GM21423 (cell line): ENCODE results near the gene LY9.
"Not testable (repeated sequence)": the region's sequence is repeated elsewhere in the genome, so short reads cannot be mapped to it uniquely, and the experiment has no call there.

Source experiments
- ATAC-seq: cut with Tn5 transposase; IDR thresholded peaks from one replicate; pipeline ENCODE4 v1.9.1; 2021; ENCODE audit warnings: mild to moderate bottlenecking, moderate library complexity; ENCODE audit not compliant: unreplicated experiment

The LY9 gene

DNA sequence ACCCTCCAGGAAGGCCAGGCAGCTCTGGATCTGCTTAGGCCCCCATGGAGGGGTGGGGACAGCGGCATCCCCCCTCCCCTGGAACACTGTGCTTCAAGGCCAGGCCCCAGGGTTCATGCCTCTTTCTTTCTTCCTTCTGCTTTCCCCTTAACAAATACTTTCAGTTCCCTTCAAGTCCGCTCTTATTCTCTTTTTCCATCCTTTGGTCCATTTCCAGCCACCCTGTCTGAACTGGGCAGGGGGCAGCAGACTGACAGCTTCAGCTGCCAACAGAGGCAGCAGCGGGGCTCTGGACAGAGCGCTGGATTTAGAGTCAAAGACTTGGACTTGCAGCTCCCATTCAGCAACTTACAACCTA is 67.8 kb downstream of the LY9 start:
- ATAC-seq: no peak

DNA sequence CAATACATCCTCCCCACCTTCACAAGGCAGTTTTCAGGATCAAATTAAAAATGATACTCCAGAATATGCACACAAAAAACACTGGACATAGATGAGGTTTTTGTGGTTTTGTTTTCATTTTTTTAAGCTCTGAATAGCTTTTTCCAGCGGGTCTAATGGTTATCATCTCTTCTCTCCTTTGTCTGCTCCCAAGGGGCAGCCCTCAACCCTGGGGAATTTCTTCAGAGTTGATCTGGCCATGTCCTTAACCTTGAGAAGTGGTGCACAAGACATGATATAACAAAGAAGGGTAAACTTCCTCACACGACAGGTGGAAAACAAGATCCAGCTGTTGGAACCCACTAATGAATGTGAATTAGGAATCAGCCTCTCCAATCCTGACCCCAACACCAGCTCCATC is 68.2 kb downstream of the LY9 start:
- no peak for ATAC-seq

DNA sequence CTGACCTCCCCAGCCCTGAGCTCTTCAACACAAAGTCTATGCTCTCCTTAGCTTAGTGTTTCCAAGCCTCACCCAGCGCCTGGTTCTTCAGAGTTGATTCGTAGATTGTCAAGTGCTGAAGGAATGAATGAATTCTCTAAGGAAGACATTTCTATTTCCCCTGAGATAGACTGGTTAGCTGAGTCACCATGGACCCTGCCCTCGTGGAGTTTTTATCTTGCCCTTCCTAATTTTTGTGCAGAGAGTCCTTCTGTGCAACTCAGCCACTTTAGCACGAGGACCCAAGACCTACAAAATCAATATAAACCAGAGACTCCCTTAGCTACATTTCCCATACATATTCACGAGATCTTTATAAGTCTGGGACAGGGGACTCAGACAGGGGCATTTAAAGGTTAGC is 69.4 kb downstream of the LY9 start:
- ATAC-seq: no peak

DNA sequence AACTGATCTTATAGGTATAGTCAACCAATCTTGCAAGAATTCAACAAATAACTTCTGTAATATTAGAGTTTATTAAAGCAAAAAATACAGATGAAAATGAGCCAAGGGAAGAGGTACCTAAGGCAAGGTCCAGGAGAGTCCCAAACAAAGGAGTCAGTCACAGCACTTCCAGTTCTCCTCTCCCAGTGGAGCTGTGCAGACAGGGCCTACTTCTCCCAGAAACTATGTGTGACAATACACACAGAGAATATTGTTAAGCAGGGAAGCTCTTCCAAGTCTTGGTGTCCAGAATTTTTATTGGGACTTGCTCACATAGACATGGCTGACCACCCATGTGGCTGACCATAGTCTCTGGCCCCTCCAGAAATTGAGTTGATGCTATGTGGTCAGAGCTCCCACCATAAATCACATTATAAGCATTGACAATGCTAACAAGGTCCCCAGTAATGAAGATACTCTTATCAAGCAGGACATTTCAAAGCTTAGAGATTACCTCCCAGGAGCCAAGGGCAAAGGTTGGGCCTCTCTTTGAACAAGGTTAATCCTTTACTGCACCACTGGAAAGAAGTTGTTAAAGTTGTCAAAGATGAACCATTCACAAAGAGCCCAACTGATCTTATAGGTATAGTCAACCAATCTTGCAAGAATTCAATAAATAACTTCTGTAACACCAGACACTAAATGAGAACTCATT is 70.2 kb downstream of the LY9 start:
- no peak for ATAC-seq

DNA sequence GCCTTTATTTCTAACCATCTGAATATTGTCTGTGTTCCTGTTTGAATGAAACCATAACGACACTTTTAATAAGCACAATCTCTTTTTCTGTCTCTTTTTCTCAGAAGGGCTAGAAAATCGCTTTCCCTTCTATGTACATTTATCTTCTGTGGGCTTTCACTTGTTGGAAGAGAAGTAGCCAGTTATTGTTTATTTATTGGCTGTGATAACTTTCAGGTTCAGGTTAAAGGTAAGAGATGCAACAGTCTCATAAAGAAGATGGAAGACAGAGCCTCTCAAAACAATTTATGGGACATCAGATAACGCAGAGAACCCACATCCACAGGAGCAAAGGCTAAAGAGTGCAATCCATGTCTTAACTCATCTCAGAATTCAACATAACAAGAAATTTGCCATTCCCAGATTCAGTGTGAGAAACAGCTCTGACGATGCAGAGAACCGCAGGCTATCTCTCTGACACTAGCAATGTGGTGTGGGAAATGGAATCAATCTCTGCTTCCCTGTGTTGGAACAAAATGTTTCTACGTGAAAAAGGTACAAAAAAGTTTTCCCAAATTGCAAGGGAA is 70.8 kb downstream of the LY9 start:
- no peak for ATAC-seq

DNA sequence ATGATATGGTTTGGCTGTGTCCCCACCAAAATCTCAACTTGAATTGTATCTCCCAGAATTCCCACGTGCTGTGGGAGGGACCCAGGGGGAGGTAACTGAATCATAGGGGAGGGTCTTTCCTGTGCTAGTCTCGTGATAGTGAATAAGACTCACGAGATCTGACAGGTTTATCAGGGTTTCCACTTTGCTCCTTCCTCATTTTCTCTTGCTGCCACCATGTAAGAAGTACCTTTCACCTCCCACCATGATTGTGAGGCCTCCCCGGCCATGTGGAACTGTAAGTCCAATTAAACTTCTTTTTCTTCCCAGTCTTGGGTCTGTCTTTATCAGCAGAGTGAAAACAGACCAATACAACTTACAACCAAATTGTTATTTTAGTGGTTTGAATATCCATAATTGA is 71.7 kb downstream of the LY9 start:
- not testable (repeated sequence) for ATAC-seq

DNA sequence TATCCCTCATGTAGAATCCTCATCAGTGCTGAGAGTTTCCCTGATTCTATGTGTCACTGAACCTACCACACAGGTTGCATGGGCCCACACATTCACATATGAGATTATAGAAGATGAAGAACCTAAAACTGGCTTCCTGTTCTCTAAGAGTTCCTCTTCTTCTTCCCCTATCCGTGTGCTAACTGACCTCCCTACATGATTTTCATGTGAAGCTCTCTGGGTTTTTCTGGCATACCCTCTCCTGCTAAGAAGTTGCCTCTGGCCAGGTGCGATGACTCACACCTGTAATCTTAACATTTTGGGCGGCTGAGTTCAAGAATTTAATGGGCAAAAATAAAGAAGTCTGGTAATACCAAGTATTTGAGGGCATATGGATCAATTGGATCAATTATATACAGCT is 72.2 kb downstream of the LY9 start:
- no peak for ATAC-seq

DNA sequence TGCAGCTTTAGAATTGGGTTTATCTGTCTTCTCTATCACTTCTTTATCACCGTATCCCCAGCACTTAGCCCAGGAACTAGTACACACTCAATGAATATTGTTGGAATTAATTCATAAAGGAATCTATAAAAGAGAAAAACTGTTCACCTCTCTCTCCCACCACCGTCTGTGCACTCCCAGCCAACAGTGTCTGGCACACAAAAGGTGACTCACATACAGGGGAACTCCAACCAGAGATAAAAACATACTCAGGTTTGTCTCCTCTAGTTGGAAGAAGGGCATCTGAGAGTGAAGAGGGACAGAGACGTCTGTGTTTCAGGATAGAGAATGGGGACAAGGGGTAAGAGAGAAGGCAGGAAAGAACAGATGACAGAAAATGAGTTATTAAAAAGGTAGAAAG is 79.0 kb downstream of the LY9 start:
- no peak for ATAC-seq

DNA sequence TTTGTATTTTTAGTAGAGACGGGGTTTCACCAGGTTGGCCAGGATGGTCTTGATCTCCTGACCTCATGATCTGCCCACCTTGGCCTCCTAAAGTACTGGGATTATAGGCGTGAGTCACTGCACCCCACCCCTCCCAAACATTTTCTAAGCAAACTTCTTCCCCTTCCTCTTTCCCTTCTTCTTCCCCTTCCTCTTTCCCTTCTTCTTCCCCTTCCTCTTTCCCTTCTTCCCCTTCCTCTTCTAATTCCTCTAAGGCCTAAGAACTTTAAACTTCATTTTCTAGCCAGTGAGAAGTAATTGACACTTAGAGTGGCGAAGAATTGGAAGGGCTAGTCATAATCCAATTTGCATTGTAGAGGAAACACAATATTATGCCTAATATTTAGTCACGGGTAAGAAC is 79.6 kb downstream of the LY9 start:
- not testable (repeated sequence) for ATAC-seq

DNA sequence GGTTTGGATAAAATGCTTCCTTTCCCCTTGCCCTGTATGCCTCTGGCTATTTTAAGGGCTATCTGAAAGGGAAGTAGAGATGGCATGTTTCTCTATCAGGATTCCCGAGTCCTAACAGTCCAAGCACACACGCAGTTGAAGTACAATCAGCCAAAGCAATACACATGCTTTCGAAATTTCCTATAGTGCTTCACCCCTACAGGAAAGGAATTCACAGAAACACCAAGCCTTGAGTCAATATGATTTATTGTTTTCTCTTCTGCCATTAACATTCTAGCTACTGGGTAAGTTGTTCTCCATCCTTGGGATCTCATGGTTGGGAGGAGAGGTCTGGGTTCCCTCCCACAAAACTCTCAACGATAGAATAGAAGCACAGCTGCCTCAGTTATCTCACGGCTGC is 80.3 kb downstream of the LY9 start:
- no peak for ATAC-seq

DNA sequence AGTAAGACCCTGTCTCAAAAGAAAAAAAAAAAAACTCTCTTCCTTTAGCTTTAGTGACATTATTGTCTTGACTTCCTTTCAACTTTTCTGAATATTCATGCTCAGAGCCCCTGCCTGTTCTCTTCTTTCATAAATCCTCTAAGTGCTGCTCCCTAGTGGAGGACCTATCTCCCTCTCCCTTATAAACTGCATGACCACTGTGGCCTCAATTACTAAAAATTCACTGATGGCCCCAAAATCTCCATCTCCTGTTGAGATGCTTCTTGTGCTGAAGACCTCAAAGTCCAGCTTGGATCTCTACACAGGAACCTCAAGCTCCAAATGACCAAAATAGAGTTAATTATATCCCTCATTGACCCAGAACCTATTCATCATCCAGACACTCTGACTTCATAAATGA is 81.2 kb downstream of the LY9 start:
- ATAC-seq: no peak
